B cell (primary cell): ENCODE measurements around the gene MTCL1.

ENCODE experiments used
- CTCF ChIP-seq: fragments of 200-600 bp; IDR thresholded peaks from one replicate; pipeline ENCODE4 v1.8.0; 2022; ENCODE audit warnings: antibody characterized with exemption, mild to moderate bottlenecking
- EZH2 ChIP-seq: IDR thresholded peaks from 2 replicates; pipeline ENCODE4 v1.6.1; 2012; ENCODE audit warnings: borderline replicate concordance, low read depth, mild to moderate bottlenecking, moderate library complexity, low read length; ENCODE audit not compliant: insufficient read depth, poor library complexity, severe bottlenecking

- no peak for TF ChIP-seq CTCF
- TF ChIP-seq EZH2 = no peak
Observed at GRCh38 chr18:8667846-8668245, 37.5 kb upstream of the MTCL1 start.
